Hypothalamus (tissue), 51 donors: ENCODE measurements around the gene HTN1.
"Not testable (repeated sequence)": the region's sequence is repeated elsewhere in the genome, so short reads cannot be mapped to it uniquely, and the experiment has no call there.

Experiments used
- DNase-seq, 51 donors: peaks; one replicate each; lab custom pipeline; 2025; lab: John Stamatoyannopoulos, UW

The HTN1 gene

GRCh38 chr4:70050138-70050537, at the start of gene HTN1:
HTN1 (plus strand) TSS chr4:70050438; CDS start chr4:70053077, 2,639 bp downstream.
- DNase-seq: not testable (repeated sequence)

GRCh38 chr4:70000711-70001110, 49.5 kb upstream of the HTN1 start:
- no peak for DNase-seq

- DNase-seq: no peak
These were observed 47.7 kb upstream of the HTN1 start for GRCh38 chr4:70002507-70002906.

DNA sequence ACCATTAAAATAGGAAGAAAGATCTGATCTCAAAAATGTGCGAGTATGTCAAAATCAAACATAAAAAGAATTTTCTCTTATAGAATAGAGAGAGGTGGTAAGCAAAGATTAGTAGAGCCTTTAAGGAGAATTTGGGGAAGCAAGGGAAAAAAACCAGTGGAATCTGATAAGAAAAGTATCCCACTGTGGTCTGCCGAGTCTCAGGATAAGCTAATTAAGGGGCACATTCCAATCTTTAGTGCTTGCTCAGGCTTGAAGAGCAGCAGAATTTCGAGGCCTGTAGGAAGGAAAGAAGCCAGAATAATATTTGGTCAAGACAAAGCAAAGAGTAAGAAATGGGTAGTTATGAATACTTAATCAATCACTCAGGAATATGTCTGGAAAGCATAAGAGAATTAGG, 41.5 kb upstream of the HTN1 start:
- DNase-seq: no peak

GRCh38 chr4:70019006-70019405, 31.2 kb upstream of the HTN1 start:
- not testable (repeated sequence) for DNase-seq

GRCh38 chr4:70023218-70023617, 27.0 kb upstream of the HTN1 start:
- DNase-seq: no peak

DNA sequence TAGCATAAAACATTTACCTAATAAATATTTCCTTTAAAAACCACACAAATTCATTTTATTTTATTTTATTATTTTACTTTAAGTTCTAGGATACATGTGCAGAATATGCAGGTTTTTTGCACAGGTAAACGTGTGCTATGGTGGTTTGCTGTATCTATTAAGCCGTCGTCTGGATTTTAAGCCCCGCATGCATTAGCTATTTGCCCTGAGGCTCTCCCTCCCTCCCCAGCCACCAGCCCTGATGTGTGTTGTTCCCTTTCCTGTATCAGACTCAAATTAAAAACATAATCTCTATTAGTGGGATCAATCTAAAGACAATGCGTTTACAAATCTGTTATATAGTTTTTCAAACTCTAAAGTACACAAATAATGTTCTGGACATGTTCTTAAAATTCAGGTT, 23.2 kb upstream of the HTN1 start:
- no peak for DNase-seq

- not testable (repeated sequence) for DNase-seq
These were observed 22.1 kb upstream of the HTN1 start, which contains the start of gene HTN3 for GRCh38 chr4:70028159-70028558. HTN3 (plus strand) TSS chr4:70028459; CDS start chr4:70030741, 2,282 bp downstream.

DNA sequence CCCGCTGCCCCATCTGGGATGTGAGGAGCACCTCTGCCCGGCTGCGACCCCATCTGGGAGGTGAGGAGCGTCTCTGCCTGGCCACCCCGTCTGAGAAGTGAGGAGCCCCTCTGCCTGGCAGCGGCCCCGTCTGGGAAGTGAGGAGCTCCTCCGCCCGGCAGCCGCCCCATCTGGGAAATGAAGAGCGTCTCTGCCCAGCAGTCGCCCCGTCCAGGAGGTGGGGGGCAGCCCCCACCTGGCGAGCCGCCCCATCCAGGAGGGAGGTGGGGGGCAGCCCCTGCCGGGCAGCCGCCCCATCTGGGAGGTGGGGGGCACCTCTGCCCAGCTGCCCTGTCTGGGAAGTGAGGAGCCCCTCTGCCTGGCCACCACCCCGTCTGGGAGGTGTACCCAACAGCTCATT, 12.7 kb upstream of the HTN1 start:
- DNase-seq: not testable (repeated sequence)

GRCh38 chr4:70039928-70040327, 10.3 kb upstream of the HTN1 start:
- DNase-seq: not testable (repeated sequence)

GRCh38 chr4:70041652-70042286, 8.5 kb upstream of the HTN1 start:
- DNase-seq: no peak

- DNase-seq: not testable (repeated sequence)
These were observed 6.3 kb downstream of the HTN1 start for GRCh38 chr4:70056534-70056933.

DNA sequence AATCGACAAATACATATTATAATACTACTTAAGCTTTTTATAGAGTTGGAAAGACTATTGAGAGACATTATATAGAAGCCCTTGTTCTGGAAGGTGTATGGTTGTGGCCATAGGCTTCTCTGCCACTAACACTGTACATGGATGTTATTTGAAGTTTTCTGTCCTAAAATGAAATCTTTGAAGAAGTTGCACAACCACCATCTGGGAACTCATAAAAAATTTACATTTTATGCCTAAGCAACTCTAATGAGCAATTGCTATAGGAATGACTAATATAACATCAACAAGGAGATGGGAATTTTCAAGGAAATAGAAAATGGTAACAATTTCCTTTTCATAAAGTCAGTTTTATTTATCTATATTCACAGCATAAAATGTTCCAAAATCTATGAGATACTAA, 7.4 kb downstream of the HTN1 start:
- DNase-seq: no peak

DNA sequence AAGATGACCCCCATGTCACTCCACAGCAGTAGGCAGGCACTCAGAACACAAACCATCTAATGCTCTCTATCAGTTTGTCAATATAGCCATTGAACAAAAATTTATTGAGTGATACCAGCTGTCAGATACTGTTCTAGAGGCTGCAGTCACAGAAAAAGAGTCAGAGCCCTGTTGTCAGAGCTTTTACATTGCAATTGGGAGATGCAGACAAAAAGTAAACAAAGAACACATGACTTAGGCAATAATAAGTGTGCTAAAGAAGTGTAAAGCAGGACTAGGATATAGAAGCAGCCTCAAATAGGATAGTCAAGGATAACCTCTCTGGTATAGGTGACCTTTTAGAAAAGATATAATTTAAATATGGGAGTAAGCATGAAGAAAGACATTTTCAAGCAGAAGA, 8.9 kb downstream of the HTN1 start:
- no peak for DNase-seq

- no peak for DNase-seq
These were observed 11.8 kb downstream of the HTN1 start for GRCh38 chr4:70062000-70062399.

DNA sequence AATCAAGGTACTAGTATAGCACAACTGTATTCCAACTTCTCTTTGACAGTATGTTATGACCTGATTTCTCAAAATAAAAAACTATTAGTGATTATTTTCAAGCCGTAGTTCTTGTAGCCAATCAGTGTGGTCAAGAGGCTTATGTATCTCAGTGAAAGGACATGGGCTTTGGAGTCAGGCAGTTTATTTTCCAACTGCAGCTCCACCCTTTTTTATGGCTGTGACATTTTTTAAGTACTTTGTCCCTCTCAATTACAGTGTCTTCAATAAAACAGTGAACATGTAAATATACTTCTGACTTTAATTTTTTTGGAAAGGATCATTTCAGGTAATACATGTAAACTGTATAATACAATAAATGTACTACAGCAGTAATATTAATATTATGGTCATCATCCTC, 30.0 kb downstream of the HTN1 start:
- DNase-seq: no peak

DNA sequence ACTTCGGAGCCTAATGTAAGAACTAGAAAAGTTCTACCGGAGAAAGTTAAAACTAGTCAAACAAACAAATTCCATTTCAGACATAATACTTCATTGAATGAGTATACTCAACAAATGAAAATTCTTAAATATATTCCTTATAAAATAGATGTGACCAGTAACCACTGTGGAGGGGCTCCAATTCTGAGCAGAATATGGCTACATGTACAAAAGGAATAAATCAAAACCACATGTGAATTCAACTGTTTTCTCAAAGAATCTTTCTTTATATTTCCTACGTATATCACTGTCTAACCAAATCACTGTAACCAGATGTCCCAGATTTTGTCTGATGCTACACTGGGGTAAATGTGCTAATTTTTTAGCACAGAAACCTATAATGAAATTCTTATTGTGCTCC, 49.0 kb downstream of the HTN1 start:
- DNase-seq: no peak
